Uterus (tissue), 4 donors: Measurements from ENCODE around the gene CHRND. TPM values are rescaled to one million over a fixed set of nuclear protein-coding genes. Genes with fewer than 3 reads are reported as not detected.

Experiments
- DNase-seq, 2 donors: peaks; one replicate each; pipeline ENCODE4 v3.0.0-alpha.2; 2019 to 2020
- H3K27ac ChIP-seq, 2 donors: fragments of 200-600 bp; sonication (generic); 1 replicate in 1 of 2; 2 replicates in 1 of 2; pipeline ENCODE4 v1.5.1; 2016 to 2018
- H3K27me3 ChIP-seq, 2 donors: fragments of 200-600 bp; sonication (generic); one replicate each; pipeline ENCODE4 v1.5.1; 2018 to 2019; ENCODE audit warnings: control low read depth in 1 of 2
- H3K36me3 ChIP-seq, 2 donors: fragments of 200-600 bp; sonication (generic); one replicate each; pipeline ENCODE4 v1.5.1; 2019; ENCODE audit warnings: control low read depth in 1 of 2
- H3K4me1 ChIP-seq, 2 donors: fragments of 200-600 bp; sonication (generic); one replicate each; pipeline ENCODE4 v1.5.1; 2018 to 2019; ENCODE audit warnings: control low read depth in 1 of 2
- H3K4me3 ChIP-seq, 2 donors: fragments of 200-600 bp; sonication (generic); 1 replicate in 1 of 2; 2 replicates in 1 of 2; pipeline ENCODE4 v1.5.1; 2018 to 2019; ENCODE audit warnings: mild to moderate bottlenecking in 1 of 2
- H3K9me3 ChIP-seq, 2 donors: fragments of 200-600 bp; sonication (generic); one replicate each; pipeline ENCODE4 v1.5.1; 2019; ENCODE audit warnings: control low read depth in 1 of 2
- POLR2A ChIP-seq, 2 donors: fragments of 450-650 bp; IDR thresholded peaks; one replicate each; pipeline ENCODE4 v1.6.1; 2016; ENCODE audit warnings: antibody characterized with exemption in 2 of 2, mild to moderate bottlenecking in 1 of 2, moderate library complexity in 1 of 2
- intact Hi-C: fragments of 100-400 bp; cut with DNase I; formaldehyde crosslinking; loops from one replicate; pipeline ENCODE4 v1.15.1; 2023; ENCODE audit warnings: low total_unique reads
- total RNA-seq, 4 donors: library from RNA; depleted of rRNA in 3 of 4; stranded (reverse); fragments of >200 nt in 3 of 4; gene quantifications; one replicate each; pipeline versions ENCODE4 v1.1.0 to v1.2.4, GENCODE V29; 2014 to 2023
- TF ChIP-seq, protein P1 (sequence below), 4 experiments: fragments of 200-600 bp in 2 of 4; fragments of 450-650 bp in 2 of 4; sonication (generic) in 2 of 4; IDR thresholded peaks; one replicate each; pipeline ENCODE4 v1.5.1; 2016 to 2019; ENCODE audit warnings: antibody characterized with exemption in 4 of 4, mild to moderate bottlenecking in 2 of 4, moderate library complexity in 1 of 4
- donor health status: DM: yes; HTN: yes; CAD: no.

Gene CHRND
- total RNA-seq, 4 donors from 2014 or later, result not detected

DNA sequence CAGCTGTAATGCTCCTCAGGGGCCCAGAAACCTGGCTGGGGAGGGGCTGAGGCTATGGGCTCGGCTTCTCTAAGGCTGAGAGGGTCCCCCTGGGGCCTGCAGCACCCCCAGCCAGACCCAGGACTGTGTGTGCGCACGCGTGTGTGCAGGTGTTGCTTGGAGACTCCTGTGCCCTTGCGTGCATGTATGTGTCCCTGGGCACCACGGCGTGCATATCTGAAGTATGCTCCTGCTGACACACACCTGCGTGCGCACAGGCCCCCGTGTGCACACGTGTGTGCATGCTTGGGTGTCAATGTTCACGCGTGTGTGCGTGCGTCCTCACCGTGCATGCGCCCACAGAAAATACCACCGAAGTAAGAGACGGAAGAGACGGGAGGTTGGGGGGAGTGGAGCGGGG lies 23.4 kb upstream of the CHRND start:
- intact Hi-C loops, result no loop called here
- TF ChIP-seq POLR2A (IDR thresholded peaks at IDR 0.05), result no peak
- TF ChIP-seq, protein P1, sequence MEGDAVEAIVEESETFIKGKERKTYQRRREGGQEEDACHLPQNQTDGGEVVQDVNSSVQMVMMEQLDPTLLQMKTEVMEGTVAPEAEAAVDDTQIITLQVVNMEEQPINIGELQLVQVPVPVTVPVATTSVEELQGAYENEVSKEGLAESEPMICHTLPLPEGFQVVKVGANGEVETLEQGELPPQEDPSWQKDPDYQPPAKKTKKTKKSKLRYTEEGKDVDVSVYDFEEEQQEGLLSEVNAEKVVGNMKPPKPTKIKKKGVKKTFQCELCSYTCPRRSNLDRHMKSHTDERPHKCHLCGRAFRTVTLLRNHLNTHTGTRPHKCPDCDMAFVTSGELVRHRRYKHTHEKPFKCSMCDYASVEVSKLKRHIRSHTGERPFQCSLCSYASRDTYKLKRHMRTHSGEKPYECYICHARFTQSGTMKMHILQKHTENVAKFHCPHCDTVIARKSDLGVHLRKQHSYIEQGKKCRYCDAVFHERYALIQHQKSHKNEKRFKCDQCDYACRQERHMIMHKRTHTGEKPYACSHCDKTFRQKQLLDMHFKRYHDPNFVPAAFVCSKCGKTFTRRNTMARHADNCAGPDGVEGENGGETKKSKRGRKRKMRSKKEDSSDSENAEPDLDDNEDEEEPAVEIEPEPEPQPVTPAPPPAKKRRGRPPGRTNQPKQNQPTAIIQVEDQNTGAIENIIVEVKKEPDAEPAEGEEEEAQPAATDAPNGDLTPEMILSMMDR (IDR thresholded peaks at IDR 0.05), result no peak
- Histone ChIP-seq H3K27ac (no peak overlapping the region), H3K36me3 (no peaks in the 10 kb centered on the region), H3K27me3 (no peaks in the 10 kb centered on the region), H3K4me1 (peaks cover 0 to 3% of the 10 kb centered on the region in 2 donors), H3K9me3 (no peaks in the 10 kb centered on the region), H3K4me3 (no peak overlapping the region)
- no peak for DNase-seq

DNA sequence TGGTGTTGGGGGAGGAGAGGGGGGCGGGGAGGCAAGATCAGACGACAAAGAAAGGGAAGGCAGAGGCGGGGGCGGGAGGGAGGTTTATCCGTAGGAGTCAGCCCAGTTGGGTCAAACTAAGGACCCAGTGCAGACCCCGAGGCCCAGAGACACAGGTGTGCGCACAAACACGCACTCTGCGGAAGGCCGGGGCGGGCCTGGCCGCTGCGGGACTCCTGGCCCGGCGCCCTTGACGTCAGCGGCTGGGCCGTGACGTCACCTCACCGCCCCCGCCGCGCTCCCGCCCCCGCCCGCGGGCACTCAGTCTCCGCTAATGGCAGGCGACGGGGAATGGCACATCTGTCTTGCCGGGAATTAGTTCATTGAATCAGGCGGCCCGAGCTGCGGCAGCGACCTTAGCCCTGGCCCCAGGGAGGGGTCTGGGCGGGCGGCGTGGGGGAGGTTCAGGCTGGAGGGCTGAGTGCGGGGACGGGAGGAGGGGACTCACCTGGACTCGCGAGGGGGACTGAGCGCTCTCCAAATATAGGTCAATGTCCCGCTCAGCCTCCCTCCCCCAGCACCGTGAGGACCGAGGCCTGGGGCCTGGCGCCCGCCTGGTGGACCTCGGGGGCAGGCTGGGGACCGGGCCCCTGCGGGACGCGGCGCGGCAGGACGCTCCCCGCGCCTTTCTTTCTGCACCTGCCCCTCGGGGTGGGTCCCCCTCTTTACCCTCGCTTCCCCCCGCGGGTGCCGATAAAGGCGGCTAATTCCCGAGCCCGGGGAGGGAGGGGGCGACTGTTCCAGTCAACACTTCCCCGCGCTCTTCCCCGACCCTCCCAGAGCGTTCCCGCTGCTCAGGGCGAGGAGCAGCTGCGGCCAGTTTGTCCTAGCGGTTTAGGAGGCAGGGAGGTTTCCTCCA lies 22.8 kb upstream of the CHRND start:
- Histone ChIP-seq H3K27me3 (no peaks in the 10 kb centered on the region), H3K9me3 (no peaks in the 10 kb centered on the region), H3K4me1 (peaks cover 0 to 3% of the 10 kb centered on the region in 2 donors), H3K4me3 (peak overlapping the region; percentile 19 to 43), H3K27ac (no peak overlapping the region), H3K36me3 (no peaks in the 10 kb centered on the region)
- intact Hi-C loops, result no loop called here
- TF ChIP-seq, protein P1 (IDR thresholded peaks at IDR 0.05), result no peak
- no peak for TF ChIP-seq POLR2A (IDR thresholded peaks at IDR 0.05)
- DNase-seq, result peak in 1 of 2 donors; percentile 39

DNA sequence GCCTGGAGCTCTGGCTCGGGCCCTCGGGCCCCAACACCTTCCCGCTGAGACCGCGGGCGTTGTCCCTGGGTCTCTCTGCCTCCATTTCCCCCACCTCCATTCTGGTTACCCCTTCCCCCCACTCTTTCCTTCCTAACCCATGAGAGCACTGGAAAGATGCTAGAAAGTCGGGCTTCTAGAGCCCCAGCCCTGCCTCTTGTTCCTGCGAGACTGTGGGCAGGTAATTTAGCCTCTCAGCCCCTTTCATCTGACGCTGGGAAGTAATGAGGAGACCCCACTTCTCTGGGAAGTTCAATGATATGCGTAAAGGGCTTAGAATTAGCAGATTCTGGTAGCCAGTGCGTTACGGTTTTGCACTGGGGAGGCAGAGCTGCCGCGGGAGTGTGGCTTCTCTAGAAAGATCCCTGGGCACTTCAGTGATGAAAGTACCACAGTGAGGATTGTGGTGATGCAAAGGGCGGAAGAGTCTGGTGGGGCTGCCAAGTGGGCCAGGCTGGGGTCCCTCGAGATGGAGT lies 22.1 kb upstream of the CHRND start:
- intact Hi-C loops, result no loop called here
- H3K27me3 ChIP-seq, result no peaks in the 10 kb centered on the region
- H3K36me3 ChIP-seq, result no peaks in the 10 kb centered on the region
- peaks cover 0 to 3% of the 10 kb centered on the region in 2 donors for H3K4me1 ChIP-seq
- no peak overlapping the region for H3K27ac ChIP-seq
- TF ChIP-seq, protein P1 (IDR thresholded peaks at IDR 0.05), result no peak
- no peak for TF ChIP-seq POLR2A (IDR thresholded peaks at IDR 0.05)
- peak overlapping the region in 1 of 2 donors; percentile 43 for H3K4me3 ChIP-seq
- no peaks in the 10 kb centered on the region for H3K9me3 ChIP-seq
- no peak for DNase-seq

DNA sequence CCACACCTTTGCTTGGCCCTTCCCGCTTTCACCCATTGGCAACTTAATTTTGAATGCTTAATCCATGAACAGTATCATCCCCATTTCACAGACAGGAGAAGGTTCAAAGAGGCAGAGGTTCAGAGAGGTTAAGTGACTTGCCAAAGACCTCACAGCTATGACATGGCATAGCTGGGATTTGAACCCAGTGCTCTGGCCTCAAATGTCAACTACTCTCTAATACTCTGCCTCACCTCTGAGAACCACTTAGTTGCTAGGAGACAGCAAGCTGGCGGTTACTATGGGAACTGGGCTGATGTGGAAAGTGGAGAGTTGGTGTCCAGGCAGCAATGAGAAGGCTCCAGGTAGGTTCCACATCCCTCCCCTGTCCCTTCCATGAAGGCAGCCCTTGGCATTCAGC lies 21.5 kb upstream of the CHRND start:
- Histone ChIP-seq H3K4me3 (no peak overlapping the region), H3K27ac (no peak overlapping the region), H3K36me3 (no peaks in the 10 kb centered on the region), H3K9me3 (no peaks in the 10 kb centered on the region), H3K27me3 (no peaks in the 10 kb centered on the region), H3K4me1 (peaks cover 0 to 3% of the 10 kb centered on the region in 2 donors)
- no peak for TF ChIP-seq POLR2A (IDR thresholded peaks at IDR 0.05)
- TF ChIP-seq, protein P1 (IDR thresholded peaks at IDR 0.05), result no peak
- no peak for DNase-seq
- intact Hi-C loops, result no loop called here

DNA sequence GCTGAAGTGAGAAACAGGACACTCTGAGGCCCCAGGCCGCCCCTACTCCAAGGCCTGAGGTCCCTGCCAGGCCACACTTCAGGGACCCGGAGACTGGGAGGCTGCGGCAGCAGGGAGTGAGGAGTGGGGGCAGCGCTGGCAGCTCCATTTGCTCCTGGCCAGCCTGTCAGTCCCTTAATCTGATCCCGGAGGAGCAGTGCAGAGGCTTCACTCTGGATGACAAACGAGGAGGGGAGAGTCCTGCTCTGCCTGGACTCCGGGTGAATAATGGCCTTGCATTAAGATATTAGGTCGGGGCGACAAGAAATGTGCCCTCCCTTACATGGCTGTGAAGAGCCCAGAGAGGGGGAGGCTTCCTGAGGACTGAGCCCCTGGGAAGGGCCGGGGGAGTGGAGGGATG lies 20.1 kb upstream of the CHRND start:
- Histone ChIP-seq H3K4me1 (peaks cover 0 to 3% of the 10 kb centered on the region in 2 donors), H3K4me3 (no peak overlapping the region), H3K9me3 (no peaks in the 10 kb centered on the region), H3K36me3 (no peaks in the 10 kb centered on the region), H3K27ac (no peak overlapping the region), H3K27me3 (no peaks in the 10 kb centered on the region)
- intact Hi-C loops, result no loop called here
- TF ChIP-seq, protein P1 (IDR thresholded peaks at IDR 0.05), result no peak
- TF ChIP-seq POLR2A (IDR thresholded peaks at IDR 0.05), result no peak
- DNase-seq, result no peak
